Stimulated activated CD8-positive, alpha-beta memory T cell treated with anti-CD3 and anti-CD28 coated beads, Interleukin-4, amount 100 ng/mL, for 48 hours (primary cell): ENCODE data around the gene MAEA.

Source experiments
- DNase-seq: peaks from one replicate; pipeline ENCODE4 v3.0.0-alpha.2; 2020

Gene MAEA

DNA sequence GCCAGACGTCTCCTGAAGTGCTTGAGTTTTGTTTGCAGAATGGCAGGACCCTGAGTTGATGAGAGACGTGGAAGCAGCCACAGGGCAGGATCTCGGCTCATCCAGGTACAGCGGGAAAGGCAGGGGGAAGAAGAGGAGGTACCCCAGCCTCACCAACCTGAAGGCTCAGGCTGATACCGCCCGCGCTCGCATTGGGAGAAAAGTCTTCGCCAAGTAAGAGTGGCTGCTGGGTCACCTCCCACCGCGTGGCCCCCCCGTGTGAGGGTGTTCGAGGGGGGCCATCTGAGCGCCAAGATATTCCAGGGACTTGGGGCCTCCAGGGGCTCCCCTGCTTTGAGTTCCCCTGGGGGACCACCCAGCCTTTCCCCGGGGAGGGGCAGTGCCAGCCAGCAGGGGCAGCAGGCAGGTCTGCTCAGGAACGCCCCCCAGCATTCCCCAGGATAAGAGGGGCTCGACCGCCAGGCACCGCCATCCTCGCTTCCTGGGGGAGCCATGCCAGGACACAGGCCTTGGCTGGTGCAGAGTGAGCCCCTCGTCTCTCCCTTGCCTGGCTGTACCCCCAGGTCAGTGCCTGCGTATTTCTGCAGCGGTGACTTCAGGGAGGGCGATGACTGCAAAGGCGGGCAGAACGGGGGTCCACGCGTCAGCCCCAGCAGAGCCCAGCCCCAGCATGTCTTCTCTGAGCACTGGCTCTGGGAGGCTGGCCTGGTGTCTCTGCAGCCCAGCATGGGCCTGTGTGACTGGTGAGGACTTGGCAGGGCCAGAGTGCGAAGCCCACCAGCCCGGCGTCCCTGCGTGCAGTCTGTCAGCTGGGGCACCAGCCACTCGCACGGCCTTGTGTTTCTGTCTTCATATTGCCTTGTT, 94.3 kb downstream of the MAEA start:
- no peak for DNase-seq

DNA sequence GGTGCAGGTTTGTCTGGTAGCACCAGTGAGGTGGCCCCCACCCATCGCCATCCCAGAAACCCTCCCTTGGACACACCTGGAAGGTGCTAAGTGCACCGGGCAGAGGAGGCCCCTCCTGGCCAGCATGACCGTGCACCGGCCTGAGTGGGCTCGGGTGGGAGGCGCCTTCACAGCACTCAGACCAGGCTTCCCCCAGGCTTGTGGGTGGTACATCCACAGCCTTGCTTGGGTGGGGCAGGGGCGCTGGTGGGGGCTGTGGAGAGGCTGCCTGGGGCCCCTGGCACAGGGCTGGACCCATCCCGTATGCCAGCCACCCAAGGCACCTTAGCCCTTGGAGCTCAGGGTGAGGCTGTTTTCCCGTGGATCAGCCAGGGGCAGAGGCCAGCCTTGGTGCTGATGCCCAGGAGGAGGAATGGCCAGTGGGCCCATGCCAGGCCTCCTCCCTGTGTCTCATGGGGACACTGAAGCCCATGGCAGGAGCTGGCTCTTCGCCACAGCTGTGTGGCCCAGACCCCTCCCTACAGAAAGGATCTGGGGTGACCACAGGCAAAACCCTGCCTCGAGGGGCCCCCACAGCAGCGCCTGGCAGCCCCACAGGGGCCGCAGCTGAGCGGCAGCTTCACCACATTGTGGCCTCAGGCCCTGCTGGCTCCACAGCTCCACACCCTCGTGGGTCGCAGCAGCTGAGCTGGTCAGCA, 95.1 kb downstream of the MAEA start:
- no peak for DNase-seq

DNA sequence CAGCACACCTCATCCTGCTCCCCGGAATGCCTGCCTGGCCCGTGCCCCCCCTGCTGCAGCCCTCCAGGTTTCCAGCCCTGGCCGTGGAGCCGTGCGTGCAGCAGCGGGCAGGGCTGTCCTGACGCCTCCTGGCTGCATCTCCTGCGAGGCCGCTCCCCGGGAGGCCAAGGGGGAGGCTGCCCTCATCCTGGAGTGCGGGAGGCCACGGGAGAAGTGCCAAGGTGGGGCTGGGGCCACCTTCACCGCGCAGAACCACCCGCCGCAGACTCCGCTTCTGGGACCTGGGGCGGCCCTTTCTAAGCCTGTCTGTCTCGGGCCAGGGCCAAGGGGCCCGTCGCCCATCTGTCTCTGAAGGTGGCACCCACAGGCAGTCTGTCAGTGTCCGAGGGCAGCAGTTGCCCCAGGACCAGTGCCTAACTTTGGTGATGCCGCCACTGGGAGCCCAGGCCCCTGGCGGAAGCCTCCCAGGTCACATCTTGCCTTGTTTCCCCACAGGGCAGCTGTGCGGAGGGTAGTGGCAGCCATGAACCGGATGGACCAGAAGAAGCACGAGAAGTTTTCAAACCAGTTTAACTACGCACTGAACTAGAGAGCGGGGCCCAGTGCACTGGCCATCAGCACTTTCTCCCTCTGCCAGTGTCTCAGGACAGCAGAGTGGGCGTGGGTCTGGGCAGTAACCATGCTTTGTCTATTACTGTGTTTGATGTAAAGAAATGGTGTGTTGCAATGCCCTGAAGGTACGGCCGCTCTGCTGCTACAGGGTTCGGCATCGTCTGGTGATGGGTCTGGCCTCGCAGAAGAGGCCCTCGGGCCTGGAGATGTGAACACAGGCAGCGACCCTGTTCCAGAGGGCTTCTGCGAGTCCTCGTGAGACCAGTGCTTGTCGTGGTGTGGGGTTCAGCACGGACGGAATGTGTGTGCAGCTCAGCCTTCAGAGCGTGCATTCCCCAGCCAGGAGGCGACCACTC, 96.0 kb downstream of the MAEA start:
- DNase-seq, result no peak
